ENCODE results near the gene CYLC1.

The CYLC1 gene

DNA sequence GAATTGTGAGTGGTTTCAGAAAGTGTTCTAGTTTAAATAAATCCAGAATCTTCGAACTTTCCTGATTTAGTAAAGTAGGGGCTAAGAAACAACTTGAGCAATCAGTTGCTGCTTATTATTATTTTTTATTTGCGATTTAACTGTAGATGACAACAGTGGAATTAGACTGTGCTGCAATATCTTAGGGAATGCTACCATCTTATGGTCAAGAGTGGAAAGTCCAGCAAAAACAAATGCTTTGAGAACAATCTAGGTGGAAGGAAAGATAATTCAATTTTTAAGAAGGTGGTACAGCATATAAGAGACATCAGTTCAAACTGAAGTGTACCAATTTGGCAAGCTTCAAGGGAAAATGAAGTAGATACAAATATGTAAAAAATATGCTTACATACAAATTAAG lies 73.3 kb downstream of the CYLC1 start:
- Histone ChIP-seq H3K4me2 (ENCODE audit: low read length) (no peak overlapping the region), H2AFZ (no peak overlapping the region), H3K27me3 (ENCODE audit: control insufficient read depth, insufficient read depth, low read length) (no peaks in the 10 kb centered on the region), H3K9ac (no peak overlapping the region), H3K36me3 (ENCODE audit: control insufficient read depth, insufficient read depth, low read length) (no peaks in the 10 kb centered on the region), H3K4me3 (ENCODE audit: low read depth, low read length) (no peak overlapping the region), H3K9me3 (ENCODE audit: control insufficient read depth, low read length) (no peaks in the 10 kb centered on the region), H3K4me1 (no peaks in the 10 kb centered on the region), H3K27ac (no peak overlapping the region), H3K79me2 (no peaks in the 10 kb centered on the region)
- TF ChIP-seq, protein P1, sequence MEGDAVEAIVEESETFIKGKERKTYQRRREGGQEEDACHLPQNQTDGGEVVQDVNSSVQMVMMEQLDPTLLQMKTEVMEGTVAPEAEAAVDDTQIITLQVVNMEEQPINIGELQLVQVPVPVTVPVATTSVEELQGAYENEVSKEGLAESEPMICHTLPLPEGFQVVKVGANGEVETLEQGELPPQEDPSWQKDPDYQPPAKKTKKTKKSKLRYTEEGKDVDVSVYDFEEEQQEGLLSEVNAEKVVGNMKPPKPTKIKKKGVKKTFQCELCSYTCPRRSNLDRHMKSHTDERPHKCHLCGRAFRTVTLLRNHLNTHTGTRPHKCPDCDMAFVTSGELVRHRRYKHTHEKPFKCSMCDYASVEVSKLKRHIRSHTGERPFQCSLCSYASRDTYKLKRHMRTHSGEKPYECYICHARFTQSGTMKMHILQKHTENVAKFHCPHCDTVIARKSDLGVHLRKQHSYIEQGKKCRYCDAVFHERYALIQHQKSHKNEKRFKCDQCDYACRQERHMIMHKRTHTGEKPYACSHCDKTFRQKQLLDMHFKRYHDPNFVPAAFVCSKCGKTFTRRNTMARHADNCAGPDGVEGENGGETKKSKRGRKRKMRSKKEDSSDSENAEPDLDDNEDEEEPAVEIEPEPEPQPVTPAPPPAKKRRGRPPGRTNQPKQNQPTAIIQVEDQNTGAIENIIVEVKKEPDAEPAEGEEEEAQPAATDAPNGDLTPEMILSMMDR (IDR thresholded peaks at IDR 0.05) = no peak
